ENCODE data around the gene FSD1L. TPM values are rescaled to one million over a fixed set of nuclear protein-coding genes. Genes with fewer than 3 reads are reported as not detected.

Gene FSD1L
- total and polyA plus RNA-seq, 2 of the 13 experiments (the other 11 are each of a cell fraction or from before 2014, with no cell fraction given): 4.1 to 5.1 TPM

DNA sequence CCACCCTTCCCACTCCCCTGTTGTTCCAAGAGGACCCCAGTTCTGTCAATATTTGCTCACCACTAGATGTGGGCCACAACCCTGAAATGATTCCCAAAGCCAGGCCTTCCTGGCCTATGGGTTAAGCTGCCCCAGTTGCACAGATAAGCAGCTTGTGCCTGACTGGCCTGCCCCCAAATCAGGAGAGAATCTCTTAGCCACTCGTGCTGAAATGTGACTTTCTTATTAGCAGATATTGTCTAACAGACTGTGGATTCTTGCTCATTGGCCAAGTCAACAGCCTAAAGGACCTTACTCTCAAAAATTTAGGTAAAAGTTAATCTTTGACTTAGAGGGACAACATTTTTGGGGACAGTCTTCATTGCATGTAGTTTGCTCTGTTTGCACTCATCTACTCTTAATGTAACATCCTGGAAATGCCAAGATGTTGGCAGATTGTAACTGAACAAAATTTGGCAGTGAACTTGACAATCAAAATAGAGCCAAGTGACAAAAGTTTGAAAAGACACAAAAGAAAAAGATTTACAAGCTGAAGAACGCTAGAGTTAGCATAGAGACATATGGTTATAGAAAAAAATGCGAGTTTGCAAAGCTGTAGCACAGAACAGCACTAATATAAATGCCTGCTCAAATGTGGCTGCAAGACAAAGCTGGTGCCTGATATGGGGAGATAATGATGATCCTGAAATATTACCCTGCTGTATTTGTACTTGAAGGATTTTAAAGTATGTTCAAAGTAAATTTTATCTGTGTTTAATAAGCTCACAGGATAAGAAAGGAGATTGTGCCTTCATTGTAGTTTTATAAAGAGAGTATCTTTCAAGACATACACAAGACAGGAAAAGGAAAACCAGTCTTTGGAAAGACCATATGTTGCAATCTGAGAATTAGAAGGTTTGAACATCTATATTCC, 29.0 kb upstream of the FSD1L start (continued):
- TF ChIP-seq ZBTB49 (CRISPR knock-in tag; IDR thresholded peaks at IDR 0.05; ENCODE audit: borderline replicate concordance) (no peak), ZNF430 (CRISPR knock-in tag; IDR thresholded peaks at IDR 0.05) (peak; percentile 81), ZFY (CRISPR knock-in tag; IDR thresholded peaks at IDR 0.05) (peak; percentile 50; the same call in 1 of the 2 replicates), KDM5A (IDR thresholded peaks at IDR 0.05; ENCODE audit: borderline replicate concordance, low read length) (no peak), FOSL1 (CRISPR knock-in tag; IDR thresholded peaks at IDR 0.05; ENCODE audit: borderline replicate concordance) (no peak), POLR2G (IDR thresholded peaks at IDR 0.05; ENCODE audit: low read depth, low read length) (no peak), TRIM24 (CRISPR knock-in tag; IDR thresholded peaks at IDR 0.05) (no peak), ERF (CRISPR knock-in tag; IDR thresholded peaks at IDR 0.05) (peak; percentile 37; the same call in 1 of the 2 replicates), ZBTB14 (CRISPR knock-in tag; IDR thresholded peaks at IDR 0.05) (no peak), JARID2 (CRISPR knock-in tag; IDR thresholded peaks at IDR 0.05; ENCODE audit: insufficient replicate concordance) (no peak), LCORL (IDR thresholded peaks at IDR 0.05) (peak; percentile 96), LCORL (CRISPR knock-in tag; IDR thresholded peaks at IDR 0.05) (peak; percentile 99)
- TF ChIP-seq, protein P1, sequence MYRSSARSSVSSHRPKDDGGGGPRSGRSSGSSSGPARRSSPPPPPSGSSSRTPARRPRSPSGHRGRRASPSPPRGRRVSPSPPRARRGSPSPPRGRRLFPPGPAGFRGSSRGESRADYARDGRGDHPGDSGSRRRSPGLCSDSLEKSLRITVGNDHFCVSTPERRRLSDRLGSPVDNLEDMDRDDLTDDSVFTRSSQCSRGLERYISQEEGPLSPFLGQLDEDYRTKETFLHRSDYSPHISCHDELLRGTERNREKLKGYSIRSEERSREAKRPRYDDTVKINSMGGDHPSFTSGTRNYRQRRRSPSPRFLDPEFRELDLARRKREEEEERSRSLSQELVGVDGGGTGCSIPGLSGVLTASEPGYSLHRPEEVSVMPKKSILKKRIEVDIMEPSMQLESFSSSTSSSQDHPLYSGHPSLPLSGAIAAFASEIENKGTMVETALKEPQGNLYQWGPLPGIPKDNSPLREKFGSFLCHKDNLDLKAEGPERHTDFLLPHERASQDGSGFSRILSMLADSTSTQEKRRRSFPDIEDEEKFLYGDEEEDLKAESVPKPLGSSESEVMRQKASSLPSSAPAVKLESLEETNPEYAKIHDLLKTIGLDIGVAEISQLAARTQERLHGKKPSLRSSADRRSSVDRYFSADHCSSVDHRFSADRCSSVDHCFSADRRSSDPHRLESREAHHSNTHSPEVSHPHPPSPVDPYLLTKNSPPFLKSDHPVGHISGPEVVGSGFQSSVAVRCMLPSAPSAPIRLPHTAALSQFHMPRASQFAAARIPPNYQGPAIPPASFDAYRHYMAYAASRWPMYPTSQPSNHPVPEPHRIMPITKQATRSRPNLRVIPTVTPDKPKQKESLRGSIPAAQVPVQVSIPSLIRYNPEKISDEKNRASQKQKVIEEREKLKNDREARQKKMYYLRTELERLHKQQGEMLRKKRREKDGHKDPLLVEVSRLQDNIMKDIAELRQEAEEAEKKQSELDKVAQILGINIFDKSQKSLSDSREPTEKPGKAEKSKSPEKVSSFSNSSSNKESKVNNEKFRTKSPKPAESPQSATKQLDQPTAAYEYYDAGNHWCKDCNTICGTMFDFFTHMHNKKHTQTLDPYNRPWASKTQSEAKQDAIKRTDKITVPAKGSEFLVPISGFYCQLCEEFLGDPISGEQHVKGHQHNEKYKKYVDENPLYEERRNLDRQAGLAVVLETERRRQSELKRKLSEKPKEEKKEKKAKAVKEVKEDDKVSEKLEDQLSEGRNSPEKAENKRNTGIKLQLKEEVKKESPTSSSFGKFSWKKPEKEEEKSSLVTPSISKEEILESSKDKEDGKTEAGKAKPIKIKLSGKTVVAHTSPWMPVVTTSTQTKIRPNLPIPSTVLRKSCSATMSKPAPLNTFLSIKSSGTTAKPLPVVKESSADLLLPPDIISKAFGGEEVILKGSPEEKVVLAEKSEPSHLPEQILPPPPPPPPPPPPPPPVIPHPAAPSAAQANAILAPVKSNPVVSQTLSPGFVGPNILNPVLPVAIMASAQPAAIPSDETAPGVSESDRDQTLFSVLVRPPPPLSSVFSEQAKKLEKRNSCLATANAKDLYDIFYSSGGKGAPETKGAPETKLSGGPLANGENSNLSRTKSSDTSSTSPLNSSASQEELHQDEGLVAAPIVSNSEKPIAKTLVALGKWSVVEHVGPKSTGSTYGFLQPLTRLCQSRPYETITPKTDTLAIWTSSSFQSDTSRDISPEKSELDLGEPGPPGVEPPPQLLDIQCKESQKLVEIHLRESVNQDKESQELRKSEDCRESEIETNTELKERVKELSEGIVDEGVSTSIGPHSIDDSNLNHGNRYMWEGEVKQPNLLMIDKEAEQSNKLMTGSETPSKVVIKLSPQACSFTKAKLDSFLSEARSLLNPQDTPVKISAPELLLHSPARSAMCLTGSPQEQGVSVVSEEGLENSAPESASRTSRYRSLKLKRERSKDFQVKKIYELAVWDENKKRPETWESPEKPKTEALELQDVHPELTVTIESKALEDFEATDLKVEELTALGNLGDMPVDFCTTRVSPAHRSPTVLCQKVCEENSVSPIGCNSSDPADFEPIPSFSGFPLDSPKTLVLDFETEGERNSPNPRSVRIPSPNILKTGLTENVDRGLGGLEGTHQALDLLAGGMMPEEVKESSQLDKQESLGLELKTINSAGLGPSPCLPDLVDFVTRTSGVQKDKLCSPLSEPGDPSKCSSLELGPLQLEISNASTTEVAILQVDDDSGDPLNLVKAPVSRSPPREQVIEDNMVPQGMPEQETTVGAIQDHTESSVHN (CRISPR knock-in tag; IDR thresholded peaks at IDR 0.05): no peak
- TF ChIP-seq, protein P2, sequence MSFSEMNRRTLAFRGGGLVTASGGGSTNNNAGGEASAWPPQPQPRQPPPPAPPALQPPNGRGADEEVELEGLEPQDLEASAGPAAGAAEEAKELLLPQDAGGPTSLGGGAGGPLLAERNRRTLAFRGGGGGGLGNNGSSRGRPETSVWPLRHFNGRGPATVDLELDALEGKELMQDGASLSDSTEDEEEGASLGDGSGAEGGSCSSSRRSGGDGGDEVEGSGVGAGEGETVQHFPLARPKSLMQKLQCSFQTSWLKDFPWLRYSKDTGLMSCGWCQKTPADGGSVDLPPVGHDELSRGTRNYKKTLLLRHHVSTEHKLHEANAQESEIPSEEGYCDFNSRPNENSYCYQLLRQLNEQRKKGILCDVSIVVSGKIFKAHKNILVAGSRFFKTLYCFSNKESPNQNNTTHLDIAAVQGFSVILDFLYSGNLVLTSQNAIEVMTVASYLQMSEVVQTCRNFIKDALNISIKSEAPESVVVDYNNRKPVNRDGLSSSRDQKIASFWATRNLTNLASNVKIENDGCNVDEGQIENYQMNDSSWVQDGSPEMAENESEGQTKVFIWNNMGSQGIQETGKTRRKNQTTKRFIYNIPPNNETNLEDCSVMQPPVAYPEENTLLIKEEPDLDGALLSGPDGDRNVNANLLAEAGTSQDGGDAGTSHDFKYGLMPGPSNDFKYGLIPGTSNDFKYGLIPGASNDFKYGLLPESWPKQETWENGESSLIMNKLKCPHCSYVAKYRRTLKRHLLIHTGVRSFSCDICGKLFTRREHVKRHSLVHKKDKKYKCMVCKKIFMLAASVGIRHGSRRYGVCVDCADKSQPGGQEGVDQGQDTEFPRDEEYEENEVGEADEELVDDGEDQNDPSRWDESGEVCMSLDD (CRISPR knock-in tag; IDR thresholded peaks at IDR 0.05; ENCODE audit: borderline replicate concordance): no peak

Measured in HepG2 (cell line).